Measurements from ENCODE around the gene PALB2. TPM values are rescaled to one million over a fixed set of nuclear protein-coding genes. Genes with fewer than 3 reads are reported as not detected.
"Not testable (repeated sequence)": the region's sequence is repeated elsewhere in the genome, so short reads cannot be mapped to it uniquely, and the experiment has no call there.

Gene PALB2
- total RNA-seq, 1 experiment from 2014 or later = 28.0 TPM

GRCh38 chr16:23624092-23624491 is 17.0 kb downstream of the PALB2 start:
- intact Hi-C loops (cut with micrococcal nuclease; ENCODE audit: unreplicated experiment) = no loop called here
- DNase-seq = no peak
- Mint-ChIP-seq H3K27ac (ENCODE audit: unreplicated experiment) (no peak overlapping the region), H3K4me3 (ENCODE audit: low read depth, unreplicated experiment) (no peak overlapping the region), H3K27me3 (ENCODE audit: unreplicated experiment) (no peaks in the 10 kb centered on the region), H3K4me1 (ENCODE audit: low read depth, unreplicated experiment) (no peaks in the 10 kb centered on the region), H3K36me3 (ENCODE audit: insufficient read depth, unreplicated experiment) (peaks cover 57% of the 10 kb centered on the region), H3K9me3 (ENCODE audit: low read depth, unreplicated experiment) (no peaks in the 10 kb centered on the region)
- no TSS peak for BruUV-seq (replicated peaks)
- CTCF ChIA-PET = no interaction called here
- TF ChIP-seq, protein P1, sequence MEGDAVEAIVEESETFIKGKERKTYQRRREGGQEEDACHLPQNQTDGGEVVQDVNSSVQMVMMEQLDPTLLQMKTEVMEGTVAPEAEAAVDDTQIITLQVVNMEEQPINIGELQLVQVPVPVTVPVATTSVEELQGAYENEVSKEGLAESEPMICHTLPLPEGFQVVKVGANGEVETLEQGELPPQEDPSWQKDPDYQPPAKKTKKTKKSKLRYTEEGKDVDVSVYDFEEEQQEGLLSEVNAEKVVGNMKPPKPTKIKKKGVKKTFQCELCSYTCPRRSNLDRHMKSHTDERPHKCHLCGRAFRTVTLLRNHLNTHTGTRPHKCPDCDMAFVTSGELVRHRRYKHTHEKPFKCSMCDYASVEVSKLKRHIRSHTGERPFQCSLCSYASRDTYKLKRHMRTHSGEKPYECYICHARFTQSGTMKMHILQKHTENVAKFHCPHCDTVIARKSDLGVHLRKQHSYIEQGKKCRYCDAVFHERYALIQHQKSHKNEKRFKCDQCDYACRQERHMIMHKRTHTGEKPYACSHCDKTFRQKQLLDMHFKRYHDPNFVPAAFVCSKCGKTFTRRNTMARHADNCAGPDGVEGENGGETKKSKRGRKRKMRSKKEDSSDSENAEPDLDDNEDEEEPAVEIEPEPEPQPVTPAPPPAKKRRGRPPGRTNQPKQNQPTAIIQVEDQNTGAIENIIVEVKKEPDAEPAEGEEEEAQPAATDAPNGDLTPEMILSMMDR (IDR thresholded peaks at IDR 0.05; ENCODE audit: unreplicated experiment) = no peak

GRCh38 chr16:23615805-23616204 is 25.3 kb downstream of the PALB2 start:
- CTCF ChIA-PET = no interaction called here

DNA sequence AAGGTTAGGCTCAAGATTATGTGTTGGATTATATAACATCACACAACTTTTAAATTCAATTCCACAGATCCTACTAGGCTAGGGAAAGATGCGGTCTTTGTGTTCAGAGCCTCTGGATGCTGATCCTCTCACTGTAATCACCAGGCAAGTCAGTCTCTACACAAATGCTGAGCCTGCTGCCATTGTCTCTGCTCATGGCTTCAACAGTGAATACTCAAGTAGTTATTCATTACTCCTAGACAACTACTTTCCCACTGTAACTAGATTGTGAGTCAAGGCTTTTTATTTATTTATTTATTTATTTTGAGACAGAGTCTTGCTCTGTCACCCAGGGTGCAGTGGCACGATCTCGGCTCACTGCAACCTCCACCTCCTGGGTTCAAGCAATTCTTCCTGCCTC is 29.2 kb downstream of the PALB2 start:
- peaks cover 36% of the 10 kb centered on the region for H3K36me3 Mint-ChIP-seq (ENCODE audit: insufficient read depth, unreplicated experiment)
- no TSS peak for BruUV-seq (replicated peaks)
- no peak for DNase-seq

More at GRCh38 chr16:23615805-23616204, 25.3 kb downstream of the PALB2 start:
- H3K4me1 Mint-ChIP-seq (ENCODE audit: low read depth, unreplicated experiment) = no peaks in the 10 kb centered on the region
- no peaks in the 10 kb centered on the region for H3K9me3 Mint-ChIP-seq (ENCODE audit: low read depth, unreplicated experiment)
- H3K36me3 Mint-ChIP-seq (ENCODE audit: insufficient read depth, unreplicated experiment) = peaks cover 38% of the 10 kb centered on the region
- H3K27ac Mint-ChIP-seq (ENCODE audit: unreplicated experiment) = peak overlapping the region; percentile 34
- no TSS peak for BruUV-seq (replicated peaks)
- intact Hi-C loops (cut with micrococcal nuclease; ENCODE audit: unreplicated experiment) = no loop called here
- no peak overlapping the region for H3K4me3 Mint-ChIP-seq (ENCODE audit: low read depth, unreplicated experiment)
- H3K27me3 Mint-ChIP-seq (ENCODE audit: unreplicated experiment) = no peaks in the 10 kb centered on the region
- DNase-seq = no peak
- TF ChIP-seq, protein P1 (IDR thresholded peaks at IDR 0.05; ENCODE audit: unreplicated experiment) = no peak

DNA sequence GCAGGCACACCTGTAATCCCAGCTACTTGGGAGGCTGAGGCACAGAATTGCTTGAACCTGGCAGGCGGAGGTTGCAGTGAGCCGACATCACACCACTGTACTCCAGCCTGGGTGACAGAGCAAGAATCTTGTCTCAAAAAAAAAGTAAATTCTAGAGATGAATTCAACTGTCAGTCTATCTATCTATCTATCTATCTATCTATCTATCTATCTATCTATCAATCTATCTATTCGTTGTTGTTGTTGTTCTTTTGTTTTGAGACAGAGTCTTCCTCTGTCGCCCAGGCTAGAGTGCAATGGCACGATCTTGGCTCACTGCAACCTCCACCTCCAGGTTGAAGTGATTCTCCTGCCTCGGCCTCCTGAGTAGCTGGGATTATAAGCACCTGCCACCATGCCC is 30.2 kb downstream of the PALB2 start:
- CTCF ChIA-PET; H3K4me1 Mint-ChIP-seq (ENCODE audit: low read depth, unreplicated experiment); intact Hi-C loops (cut with micrococcal nuclease; ENCODE audit: unreplicated experiment); H3K27me3 Mint-ChIP-seq (ENCODE audit: unreplicated experiment); H3K4me3 Mint-ChIP-seq (ENCODE audit: low read depth, unreplicated experiment); H3K9me3 Mint-ChIP-seq (ENCODE audit: low read depth, unreplicated experiment); H3K27ac Mint-ChIP-seq (ENCODE audit: unreplicated experiment); DNase-seq; BruUV-seq (replicated peaks): not testable (repeated sequence)
- H3K36me3 Mint-ChIP-seq (ENCODE audit: insufficient read depth, unreplicated experiment) = peaks cover 35% of the 10 kb centered on the region

More for the DNA sequence above, 29.2 kb downstream of the PALB2 start:
- intact Hi-C loops (cut with micrococcal nuclease; ENCODE audit: unreplicated experiment) = no loop called here
- CTCF ChIA-PET = interaction anchor here (0.7 kb wide), 1 partner anchor 256 kb away, joined by 4 read pairs; no protein-coding TSS in a partner anchor
- H3K27me3 Mint-ChIP-seq (ENCODE audit: unreplicated experiment) = no peaks in the 10 kb centered on the region
- no peak overlapping the region for H3K4me3 Mint-ChIP-seq (ENCODE audit: low read depth, unreplicated experiment)
- H3K27ac Mint-ChIP-seq (ENCODE audit: unreplicated experiment) = no peak overlapping the region
- TF ChIP-seq, protein P1 (IDR thresholded peaks at IDR 0.05; ENCODE audit: unreplicated experiment) = no peak
- H3K9me3 Mint-ChIP-seq (ENCODE audit: low read depth, unreplicated experiment) = no peaks in the 10 kb centered on the region
- H3K4me1 Mint-ChIP-seq (ENCODE audit: low read depth, unreplicated experiment) = no peaks in the 10 kb centered on the region

GRCh38 chr16:23609929-23610328 is 31.2 kb downstream of the PALB2 start:
- H3K9me3 Mint-ChIP-seq (ENCODE audit: low read depth, unreplicated experiment) = no peaks in the 10 kb centered on the region
- CTCF ChIA-PET = interaction anchor here (0.6 kb wide), 1 partner anchor 39 kb away, joined by 6 read pairs; no protein-coding TSS in a partner anchor

More at GRCh38 chr16:23609929-23610328, 31.2 kb downstream of the PALB2 start:
- intact Hi-C loops (cut with micrococcal nuclease; ENCODE audit: unreplicated experiment) = no loop called here
- Mint-ChIP-seq H3K4me1 (ENCODE audit: low read depth, unreplicated experiment) (no peaks in the 10 kb centered on the region), H3K27ac (ENCODE audit: unreplicated experiment) (no peak overlapping the region), H3K36me3 (ENCODE audit: insufficient read depth, unreplicated experiment) (peaks cover 27% of the 10 kb centered on the region), H3K27me3 (ENCODE audit: unreplicated experiment) (no peaks in the 10 kb centered on the region), H3K4me3 (ENCODE audit: low read depth, unreplicated experiment) (no peak overlapping the region)
- TF ChIP-seq, protein P1 (IDR thresholded peaks at IDR 0.05; ENCODE audit: unreplicated experiment) = no peak
- BruUV-seq (replicated peaks) = no TSS peak
- no peak for DNase-seq

Data from Calu3 (cell line).